Measurements from ENCODE around the gene OR6Q1. TPM values are rescaled to one million over a fixed set of nuclear protein-coding genes. Genes with fewer than 3 reads are reported as not detected.

Gene OR6Q1
- total and polyA plus RNA-seq, 2 of the 13 experiments (the other 11 are each of a cell fraction or from before 2014, with no cell fraction given) = not detected

DNA sequence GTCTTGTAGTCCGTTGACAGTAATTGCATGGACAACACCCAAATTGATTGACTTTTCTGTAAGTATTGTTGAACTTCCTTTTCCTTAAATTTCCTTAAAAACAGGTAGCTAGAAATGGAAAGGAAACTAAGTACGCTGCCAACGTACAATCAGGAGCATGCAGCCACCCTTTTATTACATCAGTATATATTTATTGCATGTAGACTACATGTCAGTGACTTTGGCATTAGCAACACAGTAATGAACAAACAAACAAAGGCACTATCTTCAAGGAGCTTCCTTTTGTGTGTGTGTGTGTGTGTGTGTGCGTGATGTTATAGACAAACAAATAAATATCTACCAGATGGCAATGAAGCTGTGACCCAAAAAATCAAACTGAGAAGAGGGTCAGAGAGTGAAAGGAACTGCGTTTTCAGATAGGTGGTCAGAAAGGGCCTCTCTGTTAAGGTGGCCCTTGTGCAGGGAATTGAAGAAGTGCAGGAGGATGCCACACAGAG is 7.3 kb upstream of the OR6Q1 start, which contains the start of gene OR9Q1 (continued):
- TF ChIP-seq, protein P1, sequence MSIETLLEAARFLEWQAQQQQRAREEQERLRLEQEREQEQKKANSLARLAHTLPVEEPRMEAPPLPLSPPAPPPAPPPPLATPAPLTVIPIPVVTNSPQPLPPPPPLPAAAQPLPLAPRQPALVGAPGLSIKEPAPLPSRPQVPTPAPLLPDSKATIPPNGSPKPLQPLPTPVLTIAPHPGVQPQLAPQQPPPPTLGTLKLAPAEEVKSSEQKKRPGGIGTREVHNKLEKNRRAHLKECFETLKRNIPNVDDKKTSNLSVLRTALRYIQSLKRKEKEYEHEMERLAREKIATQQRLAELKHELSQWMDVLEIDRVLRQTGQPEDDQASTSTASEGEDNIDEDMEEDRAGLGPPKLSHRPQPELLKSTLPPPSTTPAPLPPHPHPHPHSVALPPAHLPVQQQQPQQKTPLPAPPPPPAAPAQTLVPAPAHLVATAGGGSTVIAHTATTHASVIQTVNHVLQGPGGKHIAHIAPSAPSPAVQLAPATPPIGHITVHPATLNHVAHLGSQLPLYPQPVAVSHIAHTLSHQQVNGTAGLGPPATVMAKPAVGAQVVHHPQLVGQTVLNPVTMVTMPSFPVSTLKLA (IDR thresholded peaks at IDR 0.05) = no peak

DNA sequence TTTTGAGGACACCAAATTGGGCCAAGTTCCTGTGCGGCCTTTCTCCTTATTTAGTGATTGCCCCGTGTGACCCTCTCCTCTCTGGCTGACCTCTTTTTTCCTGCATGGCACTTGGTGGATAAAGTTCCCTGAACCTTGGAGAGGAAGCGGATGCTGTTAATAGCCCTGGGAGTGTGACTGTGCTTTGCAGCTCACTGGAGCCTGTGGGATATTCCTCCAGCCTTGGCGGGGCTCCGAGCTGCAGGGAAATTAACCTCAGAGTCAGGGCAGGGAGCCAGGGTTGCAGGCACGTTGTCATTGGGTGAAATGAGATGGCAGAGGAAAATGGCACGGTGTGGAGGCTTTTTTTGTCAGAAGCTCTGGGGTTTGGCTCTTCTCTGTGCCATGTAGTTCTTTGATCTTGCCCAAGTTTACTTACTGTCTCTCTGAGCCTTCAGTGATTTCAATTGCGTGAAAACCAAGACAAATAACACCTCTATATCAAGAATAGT is 6.1 kb upstream of the OR6Q1 start:
- ATAC-seq = peak; percentile 41; the same call in 2 of the 3 replicates
- Histone ChIP-seq H3K4me2 (ENCODE audit: low read depth, low read length) (peak overlapping the region; percentile 14; the same call in 1 of the 2 replicates), H3K79me2 (ENCODE audit: insufficient read depth, low read length) (no peaks in the 10 kb centered on the region), H3K4me1 (ENCODE audit: insufficient read depth, low read length) (peaks cover 46% of the 10 kb centered on the region), H3K9me3 (ENCODE audit: low read length) (no peaks in the 10 kb centered on the region), H3K9ac (ENCODE audit: insufficient read depth, low read depth, low read length) (no peak overlapping the region), H3K36me3 (replicated peaks in 1 of 2; ENCODE audit: control insufficient read depth in 1 of 2, insufficient read depth in 2 of 2, low read length in 2 of 2) (no peaks in the 10 kb centered on the region), H2AFZ (ENCODE audit: low read length) (no peak overlapping the region), H3K27ac (ENCODE audit: extremely low read length, insufficient read depth, low read length) (no peak overlapping the region), H3K4me3 (replicated peaks in 1 of 3; ENCODE audit: insufficient read depth in 1 of 3, low read depth in 2 of 3, low read length in 3 of 3) (no peak overlapping the region), H4K20me1 (ENCODE audit: insufficient read depth, low read length) (no peaks in the 10 kb centered on the region), H3K27me3 (ENCODE audit: control insufficient read depth in 1 of 2, insufficient read depth in 2 of 2, low read length in 2 of 2) (no peaks in the 10 kb centered on the region)
- in situ Hi-C loops (cut with HindIII; ENCODE audit: extremely low pct_ligation_motif_present, low pct_unique_long_range_greater_than_20kb) (no loop called here), intact Hi-C loops (cut with micrococcal nuclease; ENCODE audit: unreplicated experiment) (no loop called here)
- no TSS peak for BruUV-seq (replicated peaks)
- POLR2A ChIA-PET = no interaction called here
- DNase-seq (ENCODE audit: low spot score) = no peak
- 44% methylated on average over 8 of the region's 8 CpGs for WGBS (ENCODE audit: low lambda C conversion rate)
- no peak for FAIRE-seq
- CTCF ChIA-PET (ENCODE audit: low intra/inter-chr PET ratio, low total read pairs) = no interaction called here
- TF ChIP-seq, protein P2, sequence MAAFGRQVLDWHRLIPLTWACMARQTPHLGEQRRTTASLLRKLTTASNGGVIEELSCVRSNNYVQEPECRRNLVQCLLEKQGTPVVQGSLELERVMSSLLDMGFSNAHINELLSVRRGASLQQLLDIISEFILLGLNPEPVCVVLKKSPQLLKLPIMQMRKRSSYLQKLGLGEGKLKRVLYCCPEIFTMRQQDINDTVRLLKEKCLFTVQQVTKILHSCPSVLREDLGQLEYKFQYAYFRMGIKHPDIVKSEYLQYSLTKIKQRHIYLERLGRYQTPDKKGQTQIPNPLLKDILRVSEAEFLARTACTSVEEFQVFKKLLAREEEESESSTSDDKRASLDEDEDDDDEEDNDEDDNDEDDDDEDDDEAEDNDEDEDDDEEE (CRISPR knock-in tag; IDR thresholded peaks at IDR 0.05) = no peak
- TF ChIP-seq, protein P3, sequence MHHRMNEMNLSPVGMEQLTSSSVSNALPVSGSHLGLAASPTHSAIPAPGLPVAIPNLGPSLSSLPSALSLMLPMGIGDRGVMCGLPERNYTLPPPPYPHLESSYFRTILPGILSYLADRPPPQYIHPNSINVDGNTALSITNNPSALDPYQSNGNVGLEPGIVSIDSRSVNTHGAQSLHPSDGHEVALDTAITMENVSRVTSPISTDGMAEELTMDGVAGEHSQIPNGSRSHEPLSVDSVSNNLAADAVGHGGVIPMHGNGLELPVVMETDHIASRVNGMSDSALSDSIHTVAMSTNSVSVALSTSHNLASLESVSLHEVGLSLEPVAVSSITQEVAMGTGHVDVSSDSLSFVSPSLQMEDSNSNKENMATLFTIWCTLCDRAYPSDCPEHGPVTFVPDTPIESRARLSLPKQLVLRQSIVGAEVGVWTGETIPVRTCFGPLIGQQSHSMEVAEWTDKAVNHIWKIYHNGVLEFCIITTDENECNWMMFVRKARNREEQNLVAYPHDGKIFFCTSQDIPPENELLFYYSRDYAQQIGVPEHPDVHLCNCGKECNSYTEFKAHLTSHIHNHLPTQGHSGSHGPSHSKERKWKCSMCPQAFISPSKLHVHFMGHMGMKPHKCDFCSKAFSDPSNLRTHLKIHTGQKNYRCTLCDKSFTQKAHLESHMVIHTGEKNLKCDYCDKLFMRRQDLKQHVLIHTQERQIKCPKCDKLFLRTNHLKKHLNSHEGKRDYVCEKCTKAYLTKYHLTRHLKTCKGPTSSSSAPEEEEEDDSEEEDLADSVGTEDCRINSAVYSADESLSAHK (CRISPR knock-in tag; IDR thresholded peaks at IDR 0.05; ENCODE audit: borderline replicate concordance) = no peak
- TF ChIP-seq ESRRA (CRISPR knock-in tag; IDR thresholded peaks at IDR 0.05; ENCODE audit: low read depth) (no peak), ZNF331 (CRISPR knock-in tag; IDR thresholded peaks at IDR 0.05) (no peak), KAT2B (IDR thresholded peaks at IDR 0.05; ENCODE audit: borderline replicate concordance, low read depth, low read length) (no peak), FOXA3 (CRISPR knock-in tag; IDR thresholded peaks at IDR 0.05) (no peak), TBX3 (IDR thresholded peaks at IDR 0.05; ENCODE audit: borderline replicate concordance) (peak; percentile 67; the same call in 1 of the 2 replicates), KDM3A (CRISPR knock-in tag; IDR thresholded peaks at IDR 0.05; ENCODE audit: low read depth) (no peak), KLF12 (CRISPR knock-in tag; IDR thresholded peaks at IDR 0.05; ENCODE audit: borderline replicate concordance) (no peak)
- TF ChIP-seq, protein P4, sequence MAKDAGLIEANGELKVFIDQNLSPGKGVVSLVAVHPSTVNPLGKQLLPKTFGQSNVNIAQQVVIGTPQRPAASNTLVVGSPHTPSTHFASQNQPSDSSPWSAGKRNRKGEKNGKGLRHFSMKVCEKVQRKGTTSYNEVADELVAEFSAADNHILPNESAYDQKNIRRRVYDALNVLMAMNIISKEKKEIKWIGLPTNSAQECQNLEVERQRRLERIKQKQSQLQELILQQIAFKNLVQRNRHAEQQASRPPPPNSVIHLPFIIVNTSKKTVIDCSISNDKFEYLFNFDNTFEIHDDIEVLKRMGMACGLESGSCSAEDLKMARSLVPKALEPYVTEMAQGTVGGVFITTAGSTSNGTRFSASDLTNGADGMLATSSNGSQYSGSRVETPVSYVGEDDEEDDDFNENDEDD (CRISPR knock-in tag; IDR thresholded peaks at IDR 0.05; ENCODE audit: borderline replicate concordance) = no peak
- TF ChIP-seq, protein P5, sequence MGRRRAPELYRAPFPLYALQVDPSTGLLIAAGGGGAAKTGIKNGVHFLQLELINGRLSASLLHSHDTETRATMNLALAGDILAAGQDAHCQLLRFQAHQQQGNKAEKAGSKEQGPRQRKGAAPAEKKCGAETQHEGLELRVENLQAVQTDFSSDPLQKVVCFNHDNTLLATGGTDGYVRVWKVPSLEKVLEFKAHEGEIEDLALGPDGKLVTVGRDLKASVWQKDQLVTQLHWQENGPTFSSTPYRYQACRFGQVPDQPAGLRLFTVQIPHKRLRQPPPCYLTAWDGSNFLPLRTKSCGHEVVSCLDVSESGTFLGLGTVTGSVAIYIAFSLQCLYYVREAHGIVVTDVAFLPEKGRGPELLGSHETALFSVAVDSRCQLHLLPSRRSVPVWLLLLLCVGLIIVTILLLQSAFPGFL (CRISPR knock-in tag; IDR thresholded peaks at IDR 0.05) = no peak
